ENCODE data around the gene ZDHHC24.

The ZDHHC24 gene

GRCh38 chr11:66473167-66473566 is 72.7 kb downstream of the ZDHHC24 start:
- Histone ChIP-seq H3K9ac (ENCODE audit: low read depth, low read length) (no peak overlapping the region), H3K27ac (ENCODE audit: low read length) (no peak overlapping the region), H3K27me3 (ENCODE audit: insufficient read depth, low read length, poor library complexity) (no peaks in the 10 kb centered on the region), H2AFZ (ENCODE audit: low read depth, low read length) (no peak overlapping the region), H3K4me2 (ENCODE audit: insufficient read depth, low read length) (no peak overlapping the region), H3K79me2 (ENCODE audit: insufficient read depth, low read length) (no peaks in the 10 kb centered on the region), H4K20me1 (ENCODE audit: insufficient read depth, low read length) (no peaks in the 10 kb centered on the region), H3K9me3 (ENCODE audit: insufficient read depth, low read length, severe bottlenecking) (no peaks in the 10 kb centered on the region), H3K36me3 (ENCODE audit: insufficient read depth, low read length) (no peaks in the 10 kb centered on the region; the same call in 1 of the 2 replicates), H3K4me1 (ENCODE audit: insufficient read depth, low read length) (peaks cover 4% of the 10 kb centered on the region), H3K4me3 (ENCODE audit: low read depth in 1 of 2, low read length in 2 of 2) (no peak overlapping the region)
- ATAC-seq (ENCODE audit: insufficient read depth, low read depth), result no peak
- TF ChIP-seq, protein P1, sequence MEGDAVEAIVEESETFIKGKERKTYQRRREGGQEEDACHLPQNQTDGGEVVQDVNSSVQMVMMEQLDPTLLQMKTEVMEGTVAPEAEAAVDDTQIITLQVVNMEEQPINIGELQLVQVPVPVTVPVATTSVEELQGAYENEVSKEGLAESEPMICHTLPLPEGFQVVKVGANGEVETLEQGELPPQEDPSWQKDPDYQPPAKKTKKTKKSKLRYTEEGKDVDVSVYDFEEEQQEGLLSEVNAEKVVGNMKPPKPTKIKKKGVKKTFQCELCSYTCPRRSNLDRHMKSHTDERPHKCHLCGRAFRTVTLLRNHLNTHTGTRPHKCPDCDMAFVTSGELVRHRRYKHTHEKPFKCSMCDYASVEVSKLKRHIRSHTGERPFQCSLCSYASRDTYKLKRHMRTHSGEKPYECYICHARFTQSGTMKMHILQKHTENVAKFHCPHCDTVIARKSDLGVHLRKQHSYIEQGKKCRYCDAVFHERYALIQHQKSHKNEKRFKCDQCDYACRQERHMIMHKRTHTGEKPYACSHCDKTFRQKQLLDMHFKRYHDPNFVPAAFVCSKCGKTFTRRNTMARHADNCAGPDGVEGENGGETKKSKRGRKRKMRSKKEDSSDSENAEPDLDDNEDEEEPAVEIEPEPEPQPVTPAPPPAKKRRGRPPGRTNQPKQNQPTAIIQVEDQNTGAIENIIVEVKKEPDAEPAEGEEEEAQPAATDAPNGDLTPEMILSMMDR (IDR thresholded peaks at IDR 0.05; ENCODE audit: borderline replicate concordance, extremely low read depth, low read length, poor library complexity, severe bottlenecking), result no peak
- DNase-seq, result no peak

GRCh38 chr11:66472054-66472453 is 73.8 kb downstream of the ZDHHC24 start:
- H3K4me2 ChIP-seq (ENCODE audit: insufficient read depth, low read length), result no peak overlapping the region
- no peak overlapping the region for H3K9ac ChIP-seq (ENCODE audit: low read depth, low read length)
- H3K79me2 ChIP-seq (ENCODE audit: insufficient read depth, low read length), result no peaks in the 10 kb centered on the region
- H3K4me1 ChIP-seq (ENCODE audit: insufficient read depth, low read length), result peaks cover 15% of the 10 kb centered on the region
- no peak overlapping the region for H3K4me3 ChIP-seq (ENCODE audit: low read depth in 1 of 2, low read length in 2 of 2)
- H3K9me3 ChIP-seq (ENCODE audit: insufficient read depth, low read length, severe bottlenecking), result no peaks in the 10 kb centered on the region
- DNase-seq, result no peak
- TF ChIP-seq EZH2 (IDR thresholded peaks at IDR 0.05; ENCODE audit: borderline replicate concordance, low read depth, low read length, severe bottlenecking), result no peak
- TF ChIP-seq, protein P1 (IDR thresholded peaks at IDR 0.05; ENCODE audit: borderline replicate concordance, extremely low read depth, low read length, poor library complexity, severe bottlenecking), result no peak
- no peak overlapping the region for H3K27ac ChIP-seq (ENCODE audit: low read length)
- H3K27me3 ChIP-seq (ENCODE audit: insufficient read depth, low read length, poor library complexity), result no peaks in the 10 kb centered on the region
- H4K20me1 ChIP-seq (ENCODE audit: insufficient read depth, low read length), result no peaks in the 10 kb centered on the region
- ATAC-seq (ENCODE audit: insufficient read depth, low read depth), result no peak
- no peak overlapping the region for H2AFZ ChIP-seq (ENCODE audit: low read depth, low read length)
- no peaks in the 10 kb centered on the region; the same call in 1 of the 2 replicates for H3K36me3 ChIP-seq (ENCODE audit: insufficient read depth, low read length)

DNA sequence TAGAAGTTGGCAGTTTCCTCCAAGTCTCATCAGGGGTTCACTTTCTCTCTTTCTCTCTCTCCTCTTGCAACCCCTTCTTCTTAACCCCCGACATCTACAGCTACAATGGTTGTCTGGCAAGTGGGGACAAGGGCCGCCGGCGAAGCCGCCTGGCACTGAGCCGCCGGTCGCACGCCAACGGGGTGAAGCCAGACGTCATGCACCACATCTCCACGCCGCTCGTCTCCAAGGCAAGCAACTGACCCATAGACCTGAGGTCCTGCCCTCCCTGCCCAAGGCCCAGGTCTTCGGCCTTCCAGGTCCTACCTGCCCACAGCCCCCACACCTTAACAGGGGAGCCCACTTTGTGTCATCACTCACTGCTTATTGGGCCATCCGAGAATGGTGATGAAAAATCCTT is 74.7 kb downstream of the ZDHHC24 start:
- no peak overlapping the region for H3K4me3 ChIP-seq (ENCODE audit: low read depth in 1 of 2, low read length in 2 of 2)
- no peaks in the 10 kb centered on the region; the same call in 1 of the 2 replicates for H3K36me3 ChIP-seq (ENCODE audit: insufficient read depth, low read length)
- no peak overlapping the region for H3K9ac ChIP-seq (ENCODE audit: low read depth, low read length)
- DNase-seq, result no peak
- no peaks in the 10 kb centered on the region for H4K20me1 ChIP-seq (ENCODE audit: insufficient read depth, low read length)
- H3K4me1 ChIP-seq (ENCODE audit: insufficient read depth, low read length), result peaks cover 18% of the 10 kb centered on the region
- H3K4me2 ChIP-seq (ENCODE audit: insufficient read depth, low read length), result no peak overlapping the region
- TF ChIP-seq EZH2 (IDR thresholded peaks at IDR 0.05; ENCODE audit: borderline replicate concordance, low read depth, low read length, severe bottlenecking), result no peak
- TF ChIP-seq, protein P1 (IDR thresholded peaks at IDR 0.05; ENCODE audit: borderline replicate concordance, extremely low read depth, low read length, poor library complexity, severe bottlenecking), result no peak
- no peaks in the 10 kb centered on the region for H3K79me2 ChIP-seq (ENCODE audit: insufficient read depth, low read length)
- H3K27ac ChIP-seq (ENCODE audit: low read length), result no peak overlapping the region
- no peaks in the 10 kb centered on the region for H3K27me3 ChIP-seq (ENCODE audit: insufficient read depth, low read length, poor library complexity)
- no peak overlapping the region for H2AFZ ChIP-seq (ENCODE audit: low read depth, low read length)
- ATAC-seq (ENCODE audit: insufficient read depth, low read depth), result no peak
- H3K9me3 ChIP-seq (ENCODE audit: insufficient read depth, low read length, severe bottlenecking), result no peaks in the 10 kb centered on the region
